HG03196 (cell line): ENCODE measurements around the gene KRT26.
"Not testable (repeated sequence)": the region's sequence is repeated elsewhere in the genome, so short reads cannot be mapped to it uniquely, and the experiment has no call there.

Experiments used
- ATAC-seq: cut with Tn5 transposase; IDR thresholded peaks from one replicate; pipeline ENCODE4 v1.9.1; 2021; ENCODE audit not compliant: unreplicated experiment

The KRT26 gene

GRCh38 chr17:40795019-40795667 lies 23.1 kb upstream of the KRT26 start:
- no peak for ATAC-seq

GRCh38 chr17:40794466-40794865 lies 22.5 kb upstream of the KRT26 start:
- no peak for ATAC-seq

- ATAC-seq = no peak
Observed at GRCh38 chr17:40793832-40794231, 21.8 kb upstream of the KRT26 start.

GRCh38 chr17:40791787-40792436 lies 19.9 kb upstream of the KRT26 start:
- no peak for ATAC-seq

- no peak for ATAC-seq
Observed at GRCh38 chr17:40791111-40791510, 19.1 kb upstream of the KRT26 start.

GRCh38 chr17:40782450-40782849 lies 10.4 kb upstream of the KRT26 start, which contains the start of gene KRT27:
Gene KRT27 (minus strand): TSS chr17:40782550. CDS start chr17:40782493, 57 bp downstream.
- no peak for ATAC-seq

GRCh38 chr17:40779181-40779909 lies 7.3 kb upstream of the KRT26 start:
- no peak for ATAC-seq

- no peak for ATAC-seq
Observed at GRCh38 chr17:40778461-40778860, 6.5 kb upstream of the KRT26 start.

GRCh38 chr17:40777971-40778370 lies 6.0 kb upstream of the KRT26 start:
- no peak for ATAC-seq

- no peak for ATAC-seq
Observed at GRCh38 chr17:40777459-40777858, 5.5 kb upstream of the KRT26 start.

GRCh38 chr17:40775945-40776344 lies 3.9 kb upstream of the KRT26 start:
- ATAC-seq = no peak

GRCh38 chr17:40765657-40766056 lies 6.3 kb downstream of the KRT26 start:
- no peak for ATAC-seq

- no peak for ATAC-seq
Observed at GRCh38 chr17:40763752-40764151, 8.2 kb downstream of the KRT26 start.

- no peak for ATAC-seq
Observed at GRCh38 chr17:40760105-40761016, 11.6 kb downstream of the KRT26 start.

- ATAC-seq = no peak
Observed at GRCh38 chr17:40755231-40755630, 16.8 kb downstream of the KRT26 start, which contains the start of gene KRT25. Gene KRT25 (minus strand): TSS chr17:40755331. CDS start chr17:40755271, 60 bp downstream.

GRCh38 chr17:40753804-40754203 lies 18.2 kb downstream of the KRT26 start:
- ATAC-seq = no peak

- no peak for ATAC-seq
Observed at GRCh38 chr17:40751065-40751464, 20.9 kb downstream of the KRT26 start.

GRCh38 chr17:40750391-40750790 lies 21.6 kb downstream of the KRT26 start:
- ATAC-seq = no peak

GRCh38 chr17:40748666-40749065 lies 23.3 kb downstream of the KRT26 start:
- not testable (repeated sequence) for ATAC-seq

GRCh38 chr17:40738553-40738952 lies 33.4 kb downstream of the KRT26 start:
- ATAC-seq = no peak

GRCh38 chr17:40735016-40735415 lies 37.0 kb downstream of the KRT26 start:
- no peak for ATAC-seq
